NCI-H526 (cell line): ENCODE measurements around the gene ZNF557.
A peak's percentile ranks its signal among the peaks of the same experiment; 100 is the strongest.
"Not testable (repeated sequence)": the region's sequence is repeated elsewhere in the genome, so short reads cannot be mapped to it uniquely, and the experiment has no call there.

Source experiments
- DNase-seq, 2 experiments: peaks; one replicate each; lab custom pipeline; 2025; lab: John Stamatoyannopoulos, UW

The ZNF557 gene

GRCh38 chr19:7069042-7069903, at the start of gene ZNF557:
Gene ZNF557, plus strand, starts transcription at chr19:7069703. Its CDS starts 5,372 bp downstream, at chr19:7075075.
- peak; percentile 78 to 95 for DNase-seq

- DNase-seq = not testable (repeated sequence)
These were observed 48.2 kb upstream of the ZNF557 start, which contains the start of gene MBD3L2B for GRCh38 chr19:7021331-7021730. Gene MBD3L2B, minus strand, starts transcription at chr19:7021431. Its CDS starts 34 bp downstream, at chr19:7021397.

GRCh38 chr19:7028790-7029189, 40.7 kb upstream of the ZNF557 start:
- DNase-seq = not testable (repeated sequence)

GRCh38 chr19:7030278-7030677, 39.2 kb upstream of the ZNF557 start, which contains the start of gene MBD3L5:
Gene MBD3L5, plus strand, starts transcription at chr19:7030578. Its CDS starts 34 bp downstream, at chr19:7030612.
- not testable (repeated sequence) for DNase-seq

- not testable (repeated sequence) for DNase-seq
These were observed 29.4 kb upstream of the ZNF557 start, which contains the start of gene MBD3L4 for GRCh38 chr19:7040079-7040478. Gene MBD3L4, minus strand, starts transcription at chr19:7040179. Its CDS starts 35 bp downstream, at chr19:7040144.

- not testable (repeated sequence) for DNase-seq
These were observed 27.9 kb upstream of the ZNF557 start for GRCh38 chr19:7041563-7041962.

- not testable (repeated sequence) for DNase-seq
These were observed 20.5 kb upstream of the ZNF557 start, which contains the start of gene MBD3L2 for GRCh38 chr19:7049021-7049420. Gene MBD3L2, plus strand, starts transcription at chr19:7049321. Its CDS starts 53 bp downstream, at chr19:7049374.

GRCh38 chr19:7051421-7051820, 18.1 kb upstream of the ZNF557 start:
- DNase-seq = not testable (repeated sequence)

- DNase-seq = not testable (repeated sequence)
These were observed 16.6 kb upstream of the ZNF557 start for GRCh38 chr19:7052896-7053295.

GRCh38 chr19:7054635-7055368, 14.7 kb upstream of the ZNF557 start:
- DNase-seq = not testable (repeated sequence)

- DNase-seq = not testable (repeated sequence)
These were observed 13.8 kb upstream of the ZNF557 start for GRCh38 chr19:7055679-7056078.

- DNase-seq = not testable (repeated sequence)
These were observed 13.1 kb upstream of the ZNF557 start for GRCh38 chr19:7056371-7056770.

- DNase-seq = not testable (repeated sequence)
These were observed 10.9 kb upstream of the ZNF557 start, which contains the start of gene MBD3L3 for GRCh38 chr19:7058576-7058975. Gene MBD3L3, minus strand, starts transcription at chr19:7058676. Its CDS starts 71 bp downstream, at chr19:7058605.

GRCh38 chr19:7059977-7060376, 9.5 kb upstream of the ZNF557 start:
- DNase-seq = not testable (repeated sequence)

GRCh38 chr19:7063339-7063738, 6.2 kb upstream of the ZNF557 start:
- no peak for DNase-seq

GRCh38 chr19:7063764-7064418, 5.6 kb upstream of the ZNF557 start:
- DNase-seq = no peak

GRCh38 chr19:7067122-7067521, 2.4 kb upstream of the ZNF557 start:
- peak in 1 of 2 experiments; percentile 56 for DNase-seq

GRCh38 chr19:7067716-7068115, 1.8 kb upstream of the ZNF557 start:
- DNase-seq = no peak

GRCh38 chr19:7068599-7068998, 904 bp upstream of the ZNF557 start:
- no peak for DNase-seq

GRCh38 chr19:7069904-7070226, 362 bp downstream of the ZNF557 start:
- DNase-seq = no peak

GRCh38 chr19:7072541-7072940, 3.0 kb downstream of the ZNF557 start:
- no peak for DNase-seq
